OCI-LY7 (cell line): ENCODE results near the gene C9orf152.

ENCODE experiments used
- CTCF ChIP-seq: fragments of 200-600 bp; sonication (generic); conservative IDR thresholded peaks from 2 replicates; pipeline ENCODE4 v1.5.1; 2014; ENCODE audit warnings: mild to moderate bottlenecking, antibody characterized with exemption, low read length, moderate library complexity, mixed read lengths
- EZH2phosphoT487 ChIP-seq: fragments of 200-600 bp; sonication (generic); IDR thresholded peaks from 2 replicates; pipeline ENCODE4 v1.6.1; 2018; ENCODE audit warnings: low read depth, borderline replicate concordance, mild to moderate bottlenecking, mixed run types, antibody characterized with exemption, low read length, moderate library complexity, mixed read lengths

- TF ChIP-seq CTCF (no peak), EZH2phosphoT487 (no peak)
These were observed 16.3 kb downstream of the C9orf152 start for GRCh38 chr9:110191615-110192014.
